Measurements from ENCODE around the gene SACS.

SACS gene

DNA sequence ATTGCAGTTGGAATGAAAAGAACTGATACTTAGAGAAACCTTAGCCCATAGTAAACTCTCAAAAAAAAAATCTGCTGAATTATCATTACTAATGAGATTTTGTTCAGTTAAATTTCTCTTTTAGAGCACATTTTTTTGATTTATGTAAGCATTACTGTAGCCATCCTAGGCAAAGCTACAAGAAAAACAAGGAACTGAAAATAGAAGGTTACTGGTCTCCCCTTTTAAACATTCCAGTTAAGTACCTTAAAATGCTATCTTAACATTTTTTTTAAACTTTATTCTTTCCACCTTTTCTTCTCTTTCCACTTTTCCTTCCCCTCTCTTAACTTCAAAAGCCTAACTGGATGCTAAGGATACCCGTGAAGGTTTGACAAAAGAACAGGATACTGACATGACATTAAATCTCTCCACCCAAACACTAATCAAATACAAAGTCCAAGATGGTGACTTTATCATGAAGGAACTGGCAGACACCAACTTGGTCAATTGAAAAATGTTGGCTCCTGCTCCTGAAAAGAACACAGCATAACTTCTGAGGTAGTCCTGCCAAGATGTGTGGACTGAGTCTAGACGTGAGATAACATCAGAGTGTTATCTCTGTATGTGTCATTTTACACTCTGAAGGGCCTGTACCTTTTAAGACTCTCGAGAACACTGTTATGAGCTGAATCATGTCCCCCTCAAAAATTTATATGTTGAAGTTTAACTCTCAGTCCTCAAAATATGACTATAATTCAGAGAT, 29.5 kb upstream of the SACS start:
- TF ChIP-seq, protein P1, sequence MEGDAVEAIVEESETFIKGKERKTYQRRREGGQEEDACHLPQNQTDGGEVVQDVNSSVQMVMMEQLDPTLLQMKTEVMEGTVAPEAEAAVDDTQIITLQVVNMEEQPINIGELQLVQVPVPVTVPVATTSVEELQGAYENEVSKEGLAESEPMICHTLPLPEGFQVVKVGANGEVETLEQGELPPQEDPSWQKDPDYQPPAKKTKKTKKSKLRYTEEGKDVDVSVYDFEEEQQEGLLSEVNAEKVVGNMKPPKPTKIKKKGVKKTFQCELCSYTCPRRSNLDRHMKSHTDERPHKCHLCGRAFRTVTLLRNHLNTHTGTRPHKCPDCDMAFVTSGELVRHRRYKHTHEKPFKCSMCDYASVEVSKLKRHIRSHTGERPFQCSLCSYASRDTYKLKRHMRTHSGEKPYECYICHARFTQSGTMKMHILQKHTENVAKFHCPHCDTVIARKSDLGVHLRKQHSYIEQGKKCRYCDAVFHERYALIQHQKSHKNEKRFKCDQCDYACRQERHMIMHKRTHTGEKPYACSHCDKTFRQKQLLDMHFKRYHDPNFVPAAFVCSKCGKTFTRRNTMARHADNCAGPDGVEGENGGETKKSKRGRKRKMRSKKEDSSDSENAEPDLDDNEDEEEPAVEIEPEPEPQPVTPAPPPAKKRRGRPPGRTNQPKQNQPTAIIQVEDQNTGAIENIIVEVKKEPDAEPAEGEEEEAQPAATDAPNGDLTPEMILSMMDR (conservative IDR thresholded peaks at IDR 0.05) = no peak
- no peak overlapping the region for H3K27ac ChIP-seq

DNA sequence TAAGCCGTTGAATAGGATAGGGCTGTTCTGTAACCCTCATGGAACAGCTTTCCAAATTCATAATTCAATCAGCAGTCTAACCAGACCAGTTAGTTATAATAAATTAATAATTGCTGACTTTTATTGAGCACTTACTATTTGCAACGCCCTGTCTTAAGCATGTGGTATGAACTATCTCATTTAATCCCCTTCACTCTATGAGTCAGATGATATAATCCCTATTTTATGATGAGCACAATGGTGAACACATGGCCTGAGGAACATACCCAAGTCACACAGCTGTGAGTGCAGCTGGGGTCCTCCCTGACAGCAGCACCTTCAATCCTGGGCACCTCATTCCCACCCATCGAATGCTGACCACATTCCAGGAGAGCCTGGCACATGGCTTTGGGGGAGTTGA, 28.0 kb upstream of the SACS start:
- TF ChIP-seq, protein P1 (conservative IDR thresholded peaks at IDR 0.05) = no peak
- H3K27ac ChIP-seq = no peak overlapping the region

DNA sequence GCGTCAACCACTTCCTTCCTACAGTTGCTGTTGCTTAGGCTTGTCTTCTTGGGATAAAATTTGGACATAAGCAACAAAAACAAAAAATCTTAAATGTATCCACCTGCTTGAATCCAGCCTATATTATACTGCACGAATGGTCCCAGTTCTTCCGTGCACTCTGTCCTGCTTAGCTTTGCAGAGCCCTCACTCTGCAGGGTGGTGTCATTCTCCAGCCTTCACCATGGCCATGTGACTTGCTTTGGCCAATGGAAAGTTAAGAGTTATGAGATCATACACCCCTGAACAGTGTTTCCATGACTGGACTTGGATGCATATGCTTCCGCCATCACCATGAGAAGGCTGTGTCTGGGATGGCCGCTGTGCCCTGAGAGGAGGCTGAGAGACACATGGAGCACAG, 27.4 kb upstream of the SACS start:
- TF ChIP-seq, protein P1 (conservative IDR thresholded peaks at IDR 0.05) = no peak
- H3K27ac ChIP-seq = no peak overlapping the region

DNA sequence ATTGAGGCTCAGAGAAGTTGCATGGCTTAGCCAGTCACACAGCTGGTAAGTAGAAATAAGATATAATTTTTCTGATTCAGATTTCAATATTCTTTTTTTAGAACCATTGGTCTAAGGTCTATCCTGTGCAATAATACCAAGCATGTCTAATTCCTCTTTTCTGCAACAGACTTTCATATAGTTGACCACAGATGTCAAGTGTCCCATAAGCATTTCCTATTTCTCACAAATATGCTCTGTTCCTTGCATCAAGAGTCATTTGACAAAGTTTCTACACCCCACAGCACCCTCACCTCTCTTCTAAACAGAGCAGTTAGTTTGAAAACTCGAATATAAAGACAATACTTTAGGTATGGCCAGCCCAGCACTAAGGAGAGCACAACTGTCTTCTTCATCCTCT, 26.8 kb upstream of the SACS start:
- H3K27ac ChIP-seq = no peak overlapping the region
- TF ChIP-seq, protein P1 (conservative IDR thresholded peaks at IDR 0.05) = no peak

DNA sequence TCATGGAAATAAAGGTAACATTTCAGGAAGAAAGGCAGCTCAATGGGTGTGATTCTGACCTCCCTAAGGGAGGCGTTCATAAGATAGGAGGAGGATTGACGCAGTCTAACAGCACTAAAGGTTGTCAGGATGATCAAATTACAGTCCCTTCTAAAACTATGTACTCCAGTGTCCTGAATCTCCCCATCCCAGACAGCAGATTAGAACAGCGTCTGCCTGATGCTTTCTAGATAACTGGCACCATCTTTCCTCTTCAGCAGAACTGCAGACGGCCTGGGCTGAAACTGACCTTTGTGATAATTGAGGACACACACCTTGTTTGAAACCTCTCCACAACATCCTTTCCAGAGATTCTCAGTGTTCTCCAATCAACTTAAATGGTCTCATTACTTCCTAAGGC, 25.5 kb upstream of the SACS start:
- TF ChIP-seq, protein P1 (conservative IDR thresholded peaks at IDR 0.05) = no peak
- H3K27ac ChIP-seq = no peak overlapping the region

DNA sequence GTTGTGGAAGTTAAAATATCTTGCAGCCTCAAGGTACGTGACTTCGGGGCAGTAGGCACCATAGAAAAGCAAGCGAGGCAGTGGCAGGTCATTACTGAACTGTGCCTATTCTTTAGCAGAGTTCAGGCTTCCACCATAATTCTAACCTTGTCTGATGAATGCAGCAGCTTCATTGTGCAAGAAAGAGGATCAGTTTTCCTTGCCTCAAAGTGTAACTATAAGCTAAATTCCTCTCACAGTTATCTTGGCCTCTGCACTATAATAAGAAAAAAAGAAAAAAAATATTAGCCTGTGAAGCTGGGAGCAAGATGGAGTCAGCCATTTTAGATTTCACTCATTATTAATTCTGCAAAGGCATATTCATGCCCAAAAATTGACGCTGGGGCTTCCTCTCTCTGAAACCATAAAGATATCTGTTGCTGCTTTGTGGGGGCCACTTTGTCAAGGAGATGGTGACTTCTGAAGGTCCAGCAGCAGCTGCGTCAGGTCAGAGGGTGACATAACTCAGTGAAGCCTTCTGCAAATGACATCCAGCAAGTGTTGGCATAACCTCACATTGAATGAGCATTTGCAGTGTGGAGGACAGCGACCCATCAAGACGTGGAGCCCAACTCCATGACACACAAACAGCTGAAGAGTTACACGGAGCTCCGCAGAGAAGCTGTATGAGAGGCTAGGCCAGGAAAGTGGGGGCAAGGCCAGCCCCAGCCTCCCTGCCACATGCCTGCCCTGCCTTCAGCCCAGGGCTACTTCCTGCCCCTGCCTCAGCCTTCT, 23.1 kb upstream of the SACS start:
- TF ChIP-seq, protein P1 (conservative IDR thresholded peaks at IDR 0.05) = no peak
- no peak overlapping the region for H3K27ac ChIP-seq

DNA sequence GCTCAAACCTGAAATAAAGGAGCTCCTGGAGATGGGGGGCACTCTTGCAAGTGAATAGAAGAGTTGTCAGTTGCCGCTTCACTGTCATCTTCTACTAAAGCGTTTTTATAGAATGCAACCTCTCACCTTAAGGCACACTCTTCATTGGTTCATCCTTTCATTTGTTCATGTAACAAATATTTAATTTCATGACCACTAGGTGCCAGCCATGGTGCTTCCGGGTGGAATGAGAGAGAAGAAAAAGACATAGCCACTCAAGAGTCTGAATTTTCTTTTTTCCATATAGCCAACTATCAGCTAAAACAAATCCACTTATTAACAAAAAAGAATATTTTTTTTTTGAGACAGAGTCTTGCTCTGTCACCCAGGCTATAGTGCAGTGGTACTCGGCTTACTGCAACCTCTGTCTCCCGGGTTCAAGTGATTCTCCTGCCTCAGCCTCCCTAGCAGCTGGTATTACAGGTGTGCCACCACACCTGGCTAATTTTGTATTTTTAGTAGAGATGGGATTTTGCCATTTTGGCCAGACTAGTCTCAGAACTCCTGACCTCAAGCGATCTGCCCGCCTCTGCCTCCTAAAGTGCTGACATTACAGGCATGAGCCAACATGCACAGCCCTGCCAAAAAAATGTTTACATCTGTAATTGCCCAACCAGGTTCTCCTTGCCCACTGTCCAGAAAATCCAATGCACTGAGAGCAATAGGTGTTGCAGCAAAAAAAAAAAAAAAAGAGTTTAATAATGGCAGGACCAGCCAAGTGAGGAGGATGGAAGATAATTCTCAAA, 22.1 kb upstream of the SACS start:
- H3K27ac ChIP-seq = no peak overlapping the region
- TF ChIP-seq, protein P1 (conservative IDR thresholded peaks at IDR 0.05) = no peak

Measured in VCaP (cell line).